NCI-H2196 (cell line): ENCODE data around the gene PPTC7.
"Not testable (repeated sequence)": the region's sequence is repeated elsewhere in the genome, so short reads cannot be mapped to it uniquely, and the experiment has no call there.

Source experiments
- DNase-seq: peaks from one replicate; lab custom pipeline; 2025; ENCODE audit not compliant: unreplicated experiment; lab: John Stamatoyannopoulos, UW

PPTC7 gene

DNA sequence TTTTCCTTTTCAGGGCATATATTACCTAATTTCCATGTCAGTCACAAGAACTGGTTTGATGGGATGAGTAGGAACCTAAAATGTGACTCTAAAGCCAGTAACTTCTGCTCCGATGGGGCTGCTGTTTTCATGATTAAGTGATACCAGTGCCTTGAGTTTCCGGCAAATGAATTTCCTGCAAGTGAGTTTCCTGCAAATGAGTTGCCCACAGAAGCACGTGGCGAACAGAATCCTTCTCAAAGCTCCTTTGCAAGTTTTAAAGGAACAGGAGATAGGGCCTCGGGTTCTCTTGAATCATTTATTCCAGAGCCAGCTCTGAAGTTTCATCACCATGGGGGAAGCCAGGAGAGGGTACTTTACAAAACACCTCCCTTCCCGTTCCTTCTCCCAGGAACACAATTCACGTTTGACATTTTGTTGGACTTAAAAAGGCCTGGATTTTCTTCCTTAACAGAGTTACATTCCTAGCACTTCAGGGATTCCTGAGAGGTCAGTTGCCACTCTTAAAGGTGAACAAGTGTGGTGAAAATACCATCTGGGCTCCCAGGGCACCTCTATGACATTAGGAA lies 2.2 kb upstream of the PPTC7 start:
- DNase-seq: no peak

DNA sequence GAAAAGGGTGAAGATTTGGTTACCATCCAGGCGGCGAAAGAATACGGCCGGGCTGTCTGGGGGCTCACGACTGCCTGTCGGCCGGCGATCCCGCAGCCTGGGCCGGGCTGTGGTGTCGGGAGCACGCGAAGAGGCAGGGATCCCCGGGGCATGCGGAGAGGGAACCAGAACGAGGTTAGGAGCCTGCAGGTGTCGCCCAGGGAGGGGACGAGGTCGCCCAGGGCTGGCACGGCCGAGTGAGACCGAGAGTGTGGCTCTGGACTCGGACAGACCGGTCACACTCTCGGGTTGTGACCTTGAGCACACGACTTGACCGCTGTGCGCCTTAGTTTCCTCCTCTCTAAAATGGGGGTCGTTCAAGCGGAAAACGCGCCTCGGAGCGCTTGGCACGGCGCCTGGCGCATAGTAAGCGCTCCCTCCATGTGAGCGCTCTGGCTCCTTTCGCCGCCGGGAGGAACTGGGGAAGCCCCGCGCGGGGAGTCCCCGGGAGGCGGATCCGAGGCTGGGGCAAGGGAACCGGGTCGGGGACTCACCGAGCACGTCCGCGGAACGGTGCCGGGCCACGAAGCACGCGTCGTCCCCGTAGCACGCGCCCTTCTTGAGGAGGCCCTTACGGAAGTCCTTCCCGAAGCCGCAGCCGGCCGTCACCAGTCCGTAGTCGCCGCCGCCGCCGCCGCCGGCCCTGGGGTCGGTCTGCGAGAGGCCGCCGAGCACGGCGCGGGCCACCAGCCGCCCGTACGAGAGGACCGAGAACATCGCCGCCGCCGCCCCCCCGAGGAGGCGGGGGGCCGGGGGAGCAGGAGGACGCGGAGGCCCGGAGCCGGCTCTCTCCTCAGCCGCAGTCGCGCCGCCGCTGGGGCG lies 612 bp downstream of the PPTC7 start:
- peak; percentile 23 for DNase-seq

DNA sequence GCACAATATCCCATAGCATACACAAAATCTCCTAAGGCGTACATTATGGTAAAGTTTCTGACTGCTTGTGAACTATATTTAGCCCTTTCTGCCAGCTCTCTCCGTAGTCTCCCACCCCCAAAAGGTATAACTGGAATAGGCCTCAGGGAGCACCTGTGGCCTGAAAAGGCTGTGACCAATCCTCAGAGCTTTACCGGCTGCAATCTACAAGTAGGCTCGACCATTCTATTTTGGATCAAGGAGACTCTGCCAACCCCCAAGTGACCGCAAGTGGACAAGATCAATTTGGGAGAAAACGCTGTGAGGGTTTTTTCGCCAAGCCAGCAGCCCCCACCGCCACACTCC lies 1.2 kb downstream of the PPTC7 start:
- DNase-seq: peak; percentile 20

DNA sequence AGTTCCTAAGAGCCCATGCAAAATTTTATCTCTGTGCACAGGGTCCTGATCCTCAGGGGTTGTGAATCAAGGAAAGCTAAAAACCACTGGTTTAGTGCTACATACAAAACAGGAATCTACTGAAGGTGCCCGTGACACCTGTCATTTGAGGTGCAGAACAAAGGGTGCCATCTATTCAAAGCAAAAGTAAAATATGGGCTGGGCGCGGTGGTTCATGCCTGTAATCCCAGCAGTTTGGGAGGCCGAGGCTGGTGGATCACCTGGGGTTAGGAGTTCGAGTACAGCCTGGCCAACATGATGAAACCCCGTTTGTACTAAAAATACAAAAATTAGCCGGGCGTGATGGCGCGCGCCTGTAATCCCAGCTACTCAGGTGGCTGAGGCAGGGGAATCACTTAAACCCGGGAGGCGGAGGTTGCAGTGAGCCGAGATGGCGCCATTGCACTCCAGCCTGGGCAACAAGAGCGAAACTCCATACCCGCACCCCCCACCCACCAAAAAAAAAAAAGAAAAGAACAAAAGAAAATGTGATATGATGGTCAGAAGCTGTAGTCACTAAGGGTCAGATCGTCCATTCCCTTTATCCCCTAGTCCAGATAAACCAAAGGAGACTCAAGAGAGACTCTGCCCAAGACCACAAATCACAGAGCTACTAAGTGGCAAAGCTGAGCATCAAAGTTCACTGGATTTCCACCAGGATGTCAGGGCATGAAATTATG lies 3.4 kb downstream of the PPTC7 start:
- no peak for DNase-seq

DNA sequence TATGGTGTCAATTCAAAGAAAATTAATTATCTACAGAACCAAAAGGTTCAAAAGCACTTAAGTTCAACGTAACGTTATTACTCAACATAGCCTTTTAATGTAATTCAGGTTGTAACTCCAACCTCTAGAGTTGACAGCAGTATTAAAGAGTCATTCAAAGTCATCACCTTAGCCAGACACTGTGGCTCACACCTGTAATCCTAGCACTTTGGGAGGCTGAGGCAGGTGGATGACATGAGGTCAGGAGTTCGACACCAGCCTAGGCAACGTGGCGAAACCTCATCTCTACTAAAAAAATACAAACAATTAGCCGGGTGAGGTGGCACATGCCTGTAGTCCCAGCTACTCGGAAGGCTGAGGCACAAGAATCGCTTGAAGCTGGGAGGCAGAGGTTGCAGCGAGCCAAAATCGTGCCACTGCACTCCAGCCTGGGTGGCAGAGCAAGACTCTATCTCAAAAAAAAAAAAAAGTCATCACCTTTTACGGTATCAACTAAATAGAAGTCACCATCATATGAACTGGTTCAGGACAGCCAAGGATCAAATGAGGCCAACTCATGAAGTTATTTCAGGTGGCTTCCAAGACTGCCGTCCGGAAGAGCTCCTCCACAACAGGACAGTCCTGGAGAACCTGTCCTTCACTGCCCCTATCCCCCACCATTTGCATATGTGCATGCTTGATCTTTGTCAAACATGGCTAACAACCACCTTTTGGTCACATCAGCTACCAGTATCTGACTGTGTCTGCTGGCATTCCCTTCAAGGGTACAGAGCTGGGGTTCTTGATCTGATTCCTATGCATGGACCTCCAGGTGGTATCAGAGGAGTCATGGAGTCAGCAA lies 4.2 kb downstream of the PPTC7 start:
- DNase-seq: no peak

DNA sequence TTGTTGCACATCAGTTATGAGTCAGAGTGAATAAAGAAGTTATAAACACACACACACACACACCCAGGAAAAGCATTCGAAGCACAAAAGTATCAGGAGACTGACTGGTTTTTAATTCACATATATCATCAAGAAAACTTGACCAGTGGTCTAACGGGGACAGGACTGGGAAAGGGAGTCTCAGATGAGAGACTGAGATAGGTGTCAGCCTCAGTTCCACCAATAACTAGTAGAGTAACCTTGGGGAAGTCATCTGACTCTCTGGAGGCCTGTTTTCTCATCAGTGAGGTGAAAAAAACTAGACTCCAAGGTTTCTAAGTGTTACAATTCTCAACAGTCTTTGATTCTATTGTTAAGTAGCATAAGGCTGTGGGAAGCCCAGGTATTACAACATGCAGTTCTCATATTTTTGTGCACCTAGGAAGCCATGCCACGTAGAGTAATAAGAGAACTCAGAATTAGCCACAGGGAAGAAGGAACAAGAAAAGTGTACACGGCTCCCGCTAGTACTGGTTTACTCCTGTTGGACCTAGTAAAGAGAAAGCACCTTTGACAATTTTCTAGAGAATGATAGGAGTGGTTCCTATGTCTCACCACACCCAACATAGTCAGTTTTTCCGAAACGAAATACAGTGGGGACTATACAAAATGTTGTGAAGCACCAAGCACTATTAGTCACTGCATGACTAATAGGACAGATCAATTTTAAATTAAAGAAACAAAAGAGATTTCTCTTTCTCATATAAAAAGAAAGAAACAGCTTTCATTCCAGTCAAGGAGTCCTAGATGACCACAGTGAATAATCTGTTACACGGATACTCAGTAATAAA lies 5.0 kb downstream of the PPTC7 start:
- DNase-seq: peak; percentile 11

DNA sequence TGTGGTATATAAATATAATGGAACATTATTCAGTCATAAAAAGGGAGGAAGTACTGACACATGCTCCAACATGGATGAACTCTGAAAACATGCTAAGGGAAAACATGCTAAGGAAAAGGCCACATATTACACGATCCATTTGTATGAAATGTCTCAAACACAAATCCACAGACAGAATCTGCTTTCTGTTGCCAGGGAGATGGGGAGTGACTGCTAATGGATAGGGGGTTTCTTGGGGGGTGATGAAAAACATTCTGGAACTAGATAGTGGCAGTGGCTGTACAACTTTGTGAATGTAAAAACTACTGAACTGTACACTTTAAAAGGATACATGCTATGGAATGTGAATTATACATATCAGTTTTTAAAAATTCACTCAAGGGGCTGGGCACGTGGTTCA lies 6.6 kb downstream of the PPTC7 start:
- no peak for DNase-seq

DNA sequence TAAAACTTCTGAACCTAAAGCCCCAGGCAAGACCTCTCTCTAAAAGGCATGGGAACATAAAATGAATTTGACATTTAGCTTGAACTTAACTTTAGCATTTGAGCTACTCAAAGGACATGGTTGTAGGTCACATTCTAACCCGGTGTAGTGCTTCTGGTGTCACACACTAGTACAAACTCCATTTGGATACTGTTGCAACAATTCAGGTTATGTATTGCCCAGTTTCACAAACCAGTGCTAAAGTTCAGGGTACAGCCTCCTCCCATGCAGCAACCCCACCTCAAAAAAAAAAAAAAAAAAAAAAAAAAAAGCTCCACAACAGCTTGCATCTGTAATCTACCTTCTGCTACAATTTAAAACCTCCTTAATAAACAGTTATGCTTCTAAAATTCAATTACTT lies 7.8 kb downstream of the PPTC7 start:
- DNase-seq: no peak

DNA sequence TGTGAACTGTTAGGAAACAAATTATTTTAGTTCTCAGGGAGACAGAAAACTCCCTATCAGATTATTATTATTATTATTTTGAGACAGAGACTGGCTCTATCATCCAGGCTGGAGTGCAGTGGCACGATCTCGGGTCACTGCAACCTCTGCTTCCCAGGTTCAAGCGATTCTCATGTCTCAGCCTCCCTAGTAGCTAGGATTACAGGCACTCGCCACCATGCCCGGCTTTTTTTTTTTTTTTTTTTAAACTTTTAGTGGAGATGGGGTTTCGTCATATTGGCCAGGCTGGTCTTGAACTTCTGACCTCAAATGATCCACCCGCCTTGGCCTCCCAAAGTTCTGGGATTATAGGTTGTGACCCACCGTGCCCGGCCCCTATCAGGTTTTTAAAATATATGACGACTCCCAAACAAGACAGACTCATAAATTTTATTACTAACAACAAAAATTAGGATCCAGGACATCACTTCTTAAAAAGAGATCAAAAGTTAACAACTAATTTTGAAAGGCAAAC lies 8.3 kb downstream of the PPTC7 start:
- DNase-seq: not testable (repeated sequence)

DNA sequence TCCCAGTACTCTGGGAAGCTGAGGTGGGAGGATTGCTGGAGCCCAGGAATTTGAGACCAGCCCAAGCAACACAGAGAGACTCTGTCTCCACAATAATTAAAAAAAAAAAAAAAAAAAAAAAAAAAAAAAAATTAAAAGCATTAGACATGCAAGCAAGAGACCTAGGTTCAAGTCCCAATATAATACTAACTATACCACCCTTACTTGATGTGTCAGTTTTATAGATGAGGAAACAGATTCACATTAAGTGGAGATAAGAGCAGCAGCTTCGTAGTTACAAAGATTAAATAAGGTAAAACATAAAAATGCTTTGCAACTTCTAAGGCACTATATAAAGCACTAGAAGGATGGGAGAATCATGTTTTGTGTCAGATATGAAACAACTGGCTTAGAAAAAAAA lies 9.1 kb downstream of the PPTC7 start:
- DNase-seq: no peak

DNA sequence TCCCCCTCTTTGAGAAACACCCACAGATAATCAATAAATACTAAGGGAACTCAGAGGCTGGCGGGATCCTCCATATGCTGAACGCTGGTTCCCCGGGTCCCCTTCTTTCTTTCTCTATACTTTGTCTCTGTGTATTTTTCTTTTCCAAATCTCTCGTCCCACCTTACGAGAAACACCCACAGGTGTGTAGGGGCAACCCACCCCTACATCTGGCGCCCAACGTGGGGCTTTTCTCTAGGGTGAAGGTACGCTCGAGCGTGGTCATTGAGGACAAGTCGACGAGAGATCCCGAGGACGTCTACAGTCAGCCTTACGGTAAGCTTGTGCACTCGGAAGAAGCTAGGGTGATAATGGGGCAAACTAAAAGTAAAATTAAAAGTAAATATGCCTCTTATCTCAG lies 12.3 kb downstream of the PPTC7 start:
- DNase-seq: not testable (repeated sequence)

DNA sequence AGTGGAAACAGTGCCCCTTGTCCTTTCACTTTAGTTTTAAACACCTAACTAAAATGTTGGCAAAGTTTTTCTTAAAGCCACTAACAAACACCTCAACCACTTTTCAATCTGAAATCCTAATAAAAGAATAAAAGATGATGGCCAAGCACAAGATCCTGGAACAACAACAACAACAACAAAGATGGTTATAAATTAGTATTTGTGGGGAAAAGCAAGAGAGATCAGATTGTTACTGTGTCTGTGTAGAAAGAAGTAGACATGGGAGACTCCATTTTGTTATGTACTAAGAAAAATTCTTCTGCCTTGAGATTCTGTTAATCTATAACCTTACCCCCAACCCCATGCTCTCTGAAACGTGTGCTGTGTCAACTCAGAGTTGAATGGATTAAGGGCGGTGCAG lies 13.3 kb downstream of the PPTC7 start:
- not testable (repeated sequence) for DNase-seq

DNA sequence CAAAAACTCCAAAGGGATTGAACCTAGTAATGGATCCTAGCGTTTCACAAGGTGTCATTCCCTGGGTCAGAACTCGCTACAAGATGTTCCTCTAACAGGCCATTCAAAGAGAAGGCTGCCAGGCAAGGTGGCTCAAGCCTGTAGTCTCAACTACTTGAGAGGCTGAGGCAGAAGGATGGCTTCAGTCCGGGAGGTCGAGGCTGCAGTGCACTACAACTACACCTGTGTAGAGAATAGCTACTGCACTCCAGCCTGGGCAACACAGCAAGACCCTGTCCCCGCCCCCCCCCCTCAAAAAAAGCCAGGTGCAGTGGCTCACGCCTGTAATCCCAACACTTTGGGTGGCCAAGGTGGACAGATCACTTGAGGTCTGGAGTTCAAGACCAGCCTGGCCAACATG lies 14.4 kb downstream of the PPTC7 start:
- DNase-seq: no peak

DNA sequence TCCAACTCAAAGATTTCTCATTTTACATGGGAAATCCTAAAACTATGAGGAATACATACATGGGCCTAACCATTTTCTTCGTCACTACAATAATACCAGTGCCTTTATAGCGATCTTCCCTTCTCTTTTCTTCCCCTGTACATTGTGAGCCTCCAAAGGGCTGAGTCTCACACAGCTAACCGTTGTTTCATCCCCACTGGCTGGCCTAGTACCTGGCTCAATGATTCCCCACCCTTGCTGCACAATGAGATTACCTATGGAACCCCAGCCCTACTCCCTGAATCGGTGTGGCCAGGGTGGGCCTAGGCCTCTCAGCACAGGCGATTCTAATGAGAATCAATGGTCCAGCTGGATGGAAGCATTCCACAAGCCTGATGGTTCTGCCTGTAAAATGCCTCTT lies 16.1 kb downstream of the PPTC7 start:
- no peak for DNase-seq

DNA sequence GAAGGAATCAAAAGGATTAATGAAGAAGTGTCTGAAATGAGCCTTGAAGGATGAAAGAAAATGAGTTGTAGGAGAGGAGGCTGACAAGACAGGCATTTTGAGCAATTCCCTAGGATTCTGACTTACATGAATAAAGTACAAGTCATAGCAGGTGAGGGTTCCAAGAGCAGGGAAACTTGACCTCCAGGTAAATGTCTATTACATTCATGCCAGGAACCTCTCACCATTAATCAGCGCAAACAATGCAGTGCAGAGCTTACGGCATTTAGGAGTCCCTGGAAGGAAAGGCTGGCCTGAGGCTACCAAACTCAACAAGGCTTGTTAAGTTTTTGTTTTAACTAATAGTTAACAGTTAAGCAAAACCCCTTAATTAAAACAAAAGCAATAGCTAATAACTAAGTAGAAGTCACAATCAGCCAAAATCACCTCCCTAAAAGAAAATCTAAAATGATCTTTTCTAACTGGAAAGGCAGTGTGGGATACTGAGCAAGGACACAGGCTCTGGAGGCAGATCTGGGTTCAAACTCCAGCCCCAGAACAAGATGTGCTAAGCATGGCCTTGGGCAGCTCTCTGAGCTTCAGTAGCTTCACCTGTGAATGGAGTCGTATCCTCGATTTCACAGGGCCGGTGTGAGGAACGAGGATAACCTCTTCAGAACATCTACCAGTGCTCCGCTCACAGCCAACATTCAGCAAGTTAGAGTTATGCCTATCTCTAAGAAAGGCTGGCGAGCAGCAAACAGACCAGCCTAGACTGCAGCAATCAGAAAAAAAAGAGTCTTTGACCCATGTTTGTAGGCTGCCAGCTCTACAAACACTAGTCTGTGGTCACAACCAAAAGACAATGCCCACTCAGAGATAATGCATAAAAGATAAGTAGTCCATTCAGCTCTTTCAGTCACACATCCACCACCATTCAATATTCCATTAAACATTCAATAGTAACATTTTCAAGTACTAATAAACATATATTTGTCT lies 16.9 kb downstream of the PPTC7 start:
- peak; percentile 22 for DNase-seq

DNA sequence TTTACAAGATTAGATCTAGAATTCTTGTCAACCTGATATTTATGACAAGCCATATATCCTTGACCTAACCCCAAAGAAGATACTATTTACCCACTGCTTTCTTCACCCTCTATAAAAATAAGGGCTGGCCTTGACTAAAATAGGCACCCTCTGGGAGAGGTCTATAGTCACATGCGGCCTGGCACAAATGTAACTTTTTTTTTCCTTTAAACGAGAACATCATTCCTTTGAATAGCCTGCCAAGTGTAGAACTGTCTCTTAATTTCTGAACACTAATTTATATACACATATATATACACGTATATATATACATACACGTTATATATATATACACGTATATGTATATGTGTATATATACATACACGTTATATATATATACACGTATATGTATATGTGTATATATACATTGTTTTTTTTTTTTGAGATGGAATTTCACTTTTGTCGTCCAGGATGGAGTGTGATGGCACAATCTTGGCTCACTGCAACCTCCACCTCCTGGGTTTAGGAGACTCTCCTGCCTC lies 18.6 kb downstream of the PPTC7 start:
- DNase-seq: no peak

DNA sequence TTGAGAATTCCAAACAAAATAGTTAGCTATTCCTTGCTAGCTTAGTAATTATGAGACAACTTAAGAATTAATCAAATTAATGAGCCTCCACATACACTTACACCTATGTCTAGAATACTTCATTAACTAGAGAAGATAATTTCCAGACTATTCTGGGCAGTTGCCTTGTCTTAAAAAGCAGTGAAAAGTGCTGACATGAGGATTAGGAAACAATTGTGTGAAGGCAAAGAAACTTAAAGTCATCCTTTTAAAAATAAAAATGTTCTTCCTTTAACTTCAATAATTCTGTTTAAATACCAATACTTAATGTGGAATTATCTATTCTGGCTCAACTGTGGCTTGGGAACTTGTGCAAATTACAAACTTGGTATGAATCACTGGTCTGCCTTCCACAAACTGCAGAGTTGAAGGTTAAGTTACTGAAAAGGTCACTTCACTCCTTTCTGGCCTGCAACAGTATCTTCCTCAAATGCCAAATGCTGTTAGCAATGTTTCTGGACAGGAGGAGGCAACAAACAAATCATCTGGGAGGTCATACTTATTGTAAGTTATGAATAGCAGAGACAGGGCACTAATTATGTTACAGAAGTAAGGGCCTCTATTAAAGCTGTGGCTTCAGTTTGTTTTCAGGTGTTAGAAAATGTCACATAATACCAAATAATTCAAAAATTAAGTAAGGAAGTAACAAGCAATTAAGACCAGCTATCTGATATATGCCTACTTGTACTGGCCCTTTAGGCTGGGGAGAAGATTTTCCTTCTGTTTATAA lies 19.2 kb downstream of the PPTC7 start:
- no peak for DNase-seq

DNA sequence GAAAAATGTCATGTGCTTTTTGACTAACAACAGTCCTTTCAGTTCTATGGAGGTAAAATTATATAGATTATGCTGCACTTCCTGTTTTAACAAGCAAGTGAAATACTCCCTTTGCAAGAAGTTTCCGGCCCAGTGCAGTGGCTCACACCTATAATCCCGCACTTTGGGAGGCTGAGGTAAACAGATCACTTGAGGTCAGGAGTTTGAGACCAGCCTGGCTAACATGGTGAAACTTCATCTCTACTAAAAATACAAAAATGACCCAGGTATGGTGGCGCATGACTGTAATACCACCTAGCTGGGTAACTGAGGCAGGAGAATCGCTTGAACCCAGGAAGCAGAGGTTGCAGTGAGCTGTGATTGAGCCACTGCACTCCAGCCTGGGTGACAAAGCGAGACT lies 20.7 kb downstream of the PPTC7 start:
- not testable (repeated sequence) for DNase-seq
